Mammary epithelial cell (primary cell): ENCODE measurements around the gene LHPP.

Experiments
- EZH2 ChIP-seq: IDR thresholded peaks from 2 replicates; pipeline ENCODE4 v1.6.1; 2012; ENCODE audit warnings: low read length, inconsistent platforms, borderline replicate concordance
- TF ChIP-seq, protein P1 (sequence below), 2 donors: IDR thresholded peaks in 1 of 2; conservative IDR thresholded peaks in 1 of 2; 2 replicates each; pipeline ENCODE4 v1.5.1; 2011 to 2012; ENCODE audit warnings: inconsistent platforms in 2 of 2, low read length in 2 of 2, mild to moderate bottlenecking in 2 of 2, control low read depth in 1 of 2, low read depth in 1 of 2; ENCODE audit not compliant: insufficient read depth in 1 of 2; ENCODE audit errors: extremely low read depth in 1 of 2

- TF ChIP-seq, protein P1, sequence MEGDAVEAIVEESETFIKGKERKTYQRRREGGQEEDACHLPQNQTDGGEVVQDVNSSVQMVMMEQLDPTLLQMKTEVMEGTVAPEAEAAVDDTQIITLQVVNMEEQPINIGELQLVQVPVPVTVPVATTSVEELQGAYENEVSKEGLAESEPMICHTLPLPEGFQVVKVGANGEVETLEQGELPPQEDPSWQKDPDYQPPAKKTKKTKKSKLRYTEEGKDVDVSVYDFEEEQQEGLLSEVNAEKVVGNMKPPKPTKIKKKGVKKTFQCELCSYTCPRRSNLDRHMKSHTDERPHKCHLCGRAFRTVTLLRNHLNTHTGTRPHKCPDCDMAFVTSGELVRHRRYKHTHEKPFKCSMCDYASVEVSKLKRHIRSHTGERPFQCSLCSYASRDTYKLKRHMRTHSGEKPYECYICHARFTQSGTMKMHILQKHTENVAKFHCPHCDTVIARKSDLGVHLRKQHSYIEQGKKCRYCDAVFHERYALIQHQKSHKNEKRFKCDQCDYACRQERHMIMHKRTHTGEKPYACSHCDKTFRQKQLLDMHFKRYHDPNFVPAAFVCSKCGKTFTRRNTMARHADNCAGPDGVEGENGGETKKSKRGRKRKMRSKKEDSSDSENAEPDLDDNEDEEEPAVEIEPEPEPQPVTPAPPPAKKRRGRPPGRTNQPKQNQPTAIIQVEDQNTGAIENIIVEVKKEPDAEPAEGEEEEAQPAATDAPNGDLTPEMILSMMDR (conservative IDR thresholded peaks at IDR 0.05 in 1 of 2, IDR thresholded peaks at IDR 0.05 in 1 of 2; ENCODE audit: extremely low read depth in 1 of 2, insufficient read depth in 1 of 2, low read depth in 1 of 2, low read length in 2 of 2) = no peak
- TF ChIP-seq EZH2 = no peak
Observed at GRCh38 chr10:124562425-124563060, 100.9 kb downstream of the LHPP start.
